ENCODE measurements around the gene APPBP2. TPM values are rescaled to one million over a fixed set of nuclear protein-coding genes. Genes with fewer than 3 reads are reported as not detected.
"Not testable (repeated sequence)": the region's sequence is repeated elsewhere in the genome, so short reads cannot be mapped to it uniquely, and the experiment has no call there.

Gene APPBP2
- total RNA-seq, 2 experiments from 2014 or later = 16.5 to 22.3 TPM

GRCh38 chr17:60527701-60528100 is 1.7 kb upstream of the APPBP2 start:
- Mint-ChIP-seq H3K4me1 (ENCODE audit: low read depth) (peaks cover 20% of the 10 kb centered on the region), H3K36me3 (ENCODE audit: low read depth) (peaks cover 3% of the 10 kb centered on the region), H3K27me3 (ENCODE audit: low read depth) (no peaks in the 10 kb centered on the region), H3K27ac (no peak overlapping the region), H3K4me3 (no peak overlapping the region), H3K9me3 (no peaks in the 10 kb centered on the region)
- no peak for DNase-seq
- CTCF ChIA-PET = interaction anchor here (0.5 to 0.6 kb wide), 2 partner anchors 15 to 296 kb away, joined by 3 read pairs; no protein-coding TSS in a partner anchor
- intact Hi-C loops (cut with micrococcal nuclease) = loop anchor here (2.0 to 5.0 kb wide), 3 partner anchors 170 to 1373 kb away; partner anchors contain the start of genes HEATR6, PRR11 and SKA2

GRCh38 chr17:60526726-60527125 is 684 bp upstream of the APPBP2 start:
- H3K9me3 Mint-ChIP-seq = no peaks in the 10 kb centered on the region
- H3K36me3 Mint-ChIP-seq (ENCODE audit: low read depth) = peaks cover 3% of the 10 kb centered on the region
- no peaks in the 10 kb centered on the region for H3K27me3 Mint-ChIP-seq (ENCODE audit: low read depth)
- peak overlapping the region; percentile 93 for H3K27ac Mint-ChIP-seq
- no peak for DNase-seq
- peak overlapping the region; percentile 96 for H3K4me3 Mint-ChIP-seq
- intact Hi-C loops (cut with micrococcal nuclease) = loop anchor here (1.0 to 5.0 kb wide), 4 partner anchors 151 to 1372 kb away; partner anchors contain the start of genes BCAS3, HEATR6, PRR11 and SKA2
- H3K4me1 Mint-ChIP-seq (ENCODE audit: low read depth) = peaks cover 26% of the 10 kb centered on the region
- CTCF ChIA-PET = no interaction called here

- peak overlapping the region; percentile 96 for H3K4me3 Mint-ChIP-seq
- no peak for DNase-seq
Observed at GRCh38 chr17:60525328-60525684, 736 bp downstream of the APPBP2 start.

GRCh38 chr17:60524463-60525327 is 1.3 kb downstream of the APPBP2 start:
- peak overlapping the region; percentile 93 for H3K27ac Mint-ChIP-seq
- no peak for DNase-seq
- no peaks in the 10 kb centered on the region for H3K27me3 Mint-ChIP-seq (ENCODE audit: low read depth)
- intact Hi-C loops (cut with micrococcal nuclease) = loop anchor here (1.0 to 5.0 kb wide), 5 partner anchors 16 to 167 kb away; partner anchors contain the start of genes PPM1D and USP32
- peak overlapping the region; percentile 96 for H3K4me3 Mint-ChIP-seq
- peaks cover 3% of the 10 kb centered on the region for H3K36me3 Mint-ChIP-seq (ENCODE audit: low read depth)
- H3K4me1 Mint-ChIP-seq (ENCODE audit: low read depth) = peaks cover 31% of the 10 kb centered on the region
- H3K9me3 Mint-ChIP-seq = no peaks in the 10 kb centered on the region
- CTCF ChIA-PET = no interaction called here

More at GRCh38 chr17:60525328-60525684, 736 bp downstream of the APPBP2 start:
- H3K27ac Mint-ChIP-seq = peak overlapping the region; percentile 93
- no peaks in the 10 kb centered on the region for H3K27me3 Mint-ChIP-seq (ENCODE audit: low read depth)
- intact Hi-C loops (cut with micrococcal nuclease) = loop anchor here (1.0 to 5.0 kb wide), 5 partner anchors 17 to 168 kb away; partner anchors contain the start of genes PPM1D and USP32
- peaks cover 31% of the 10 kb centered on the region for H3K4me1 Mint-ChIP-seq (ENCODE audit: low read depth)
- H3K36me3 Mint-ChIP-seq (ENCODE audit: low read depth) = peaks cover 3% of the 10 kb centered on the region
- CTCF ChIA-PET = no interaction called here
- H3K9me3 Mint-ChIP-seq = no peaks in the 10 kb centered on the region

GRCh38 chr17:60523822-60524221 is 2.2 kb downstream of the APPBP2 start:
- peaks cover 3% of the 10 kb centered on the region for H3K36me3 Mint-ChIP-seq (ENCODE audit: low read depth)
- no peaks in the 10 kb centered on the region for H3K27me3 Mint-ChIP-seq (ENCODE audit: low read depth)
- H3K4me1 Mint-ChIP-seq (ENCODE audit: low read depth) = peaks cover 33% of the 10 kb centered on the region
- no peaks in the 10 kb centered on the region for H3K9me3 Mint-ChIP-seq
- H3K4me3 Mint-ChIP-seq = peak overlapping the region; percentile 45
- intact Hi-C loops (cut with micrococcal nuclease) = loop anchor here (2.0 kb wide), 2 partner anchors 45 to 131 kb away; partner anchors contain the start of gene USP32
- DNase-seq = no peak
- CTCF ChIA-PET = interaction anchor here (0.6 kb wide), 3 partner anchors 105 to 394 kb away, joined by 3 read pairs; no protein-coding TSS in a partner anchor
- no peak overlapping the region for H3K27ac Mint-ChIP-seq

- H3K27me3 Mint-ChIP-seq (ENCODE audit: low read depth) = no peaks in the 10 kb centered on the region
- CTCF ChIA-PET = interaction anchor here (0.6 kb wide), 3 partner anchors 106 to 394 kb away, joined by 3 read pairs; no protein-coding TSS in a partner anchor
- no peak overlapping the region for H3K27ac Mint-ChIP-seq
- intact Hi-C loops (cut with micrococcal nuclease) = no loop called here
- no peaks in the 10 kb centered on the region for H3K9me3 Mint-ChIP-seq
- no peak for DNase-seq
- H3K4me1 Mint-ChIP-seq (ENCODE audit: low read depth) = peaks cover 40% of the 10 kb centered on the region
- H3K4me3 Mint-ChIP-seq = no peak overlapping the region
- H3K36me3 Mint-ChIP-seq (ENCODE audit: low read depth) = peaks cover 3% of the 10 kb centered on the region
Observed at GRCh38 chr17:60522889-60523626, 3.0 kb downstream of the APPBP2 start.

GRCh38 chr17:60519795-60520194 is 6.2 kb downstream of the APPBP2 start:
- peaks cover 2% of the 10 kb centered on the region for H3K36me3 Mint-ChIP-seq (ENCODE audit: low read depth)
- no peak overlapping the region for H3K4me3 Mint-ChIP-seq
- CTCF ChIA-PET = no interaction called here
- no peak overlapping the region for H3K27ac Mint-ChIP-seq
- peaks cover 44% of the 10 kb centered on the region for H3K4me1 Mint-ChIP-seq (ENCODE audit: low read depth)
- DNase-seq = peak; percentile 11
- intact Hi-C loops (cut with micrococcal nuclease) = no loop called here
- H3K27me3 Mint-ChIP-seq (ENCODE audit: low read depth) = no peaks in the 10 kb centered on the region
- H3K9me3 Mint-ChIP-seq = no peaks in the 10 kb centered on the region

GRCh38 chr17:60515683-60516082 is 10.4 kb downstream of the APPBP2 start:
- H3K4me3 Mint-ChIP-seq; DNase-seq; H3K9me3 Mint-ChIP-seq; H3K27me3 Mint-ChIP-seq (ENCODE audit: low read depth); intact Hi-C loops (cut with micrococcal nuclease); H3K27ac Mint-ChIP-seq; H3K36me3 Mint-ChIP-seq (ENCODE audit: low read depth); CTCF ChIA-PET: not testable (repeated sequence)
- peaks cover 28% of the 10 kb centered on the region for H3K4me1 Mint-ChIP-seq (ENCODE audit: low read depth)

GRCh38 chr17:60515199-60515598 is 10.8 kb downstream of the APPBP2 start:
- H3K36me3 Mint-ChIP-seq (ENCODE audit: low read depth); H3K9me3 Mint-ChIP-seq; H3K27ac Mint-ChIP-seq; H3K27me3 Mint-ChIP-seq (ENCODE audit: low read depth); H3K4me3 Mint-ChIP-seq; DNase-seq; CTCF ChIA-PET; intact Hi-C loops (cut with micrococcal nuclease): not testable (repeated sequence)
- peaks cover 27% of the 10 kb centered on the region for H3K4me1 Mint-ChIP-seq (ENCODE audit: low read depth)

GRCh38 chr17:60514500-60514899 is 11.5 kb downstream of the APPBP2 start:
- Mint-ChIP-seq H3K36me3 (ENCODE audit: low read depth) (peaks cover 9% of the 10 kb centered on the region), H3K4me3 (no peak overlapping the region), H3K27me3 (ENCODE audit: low read depth) (no peaks in the 10 kb centered on the region), H3K4me1 (ENCODE audit: low read depth) (peaks cover 29% of the 10 kb centered on the region), H3K9me3 (no peaks in the 10 kb centered on the region), H3K27ac (no peak overlapping the region)
- intact Hi-C loops (cut with micrococcal nuclease) = no loop called here
- no peak for DNase-seq
- CTCF ChIA-PET = no interaction called here

GRCh38 chr17:60514053-60514452 is 12.0 kb downstream of the APPBP2 start:
- CTCF ChIA-PET = no interaction called here
- intact Hi-C loops (cut with micrococcal nuclease) = no loop called here
- no peak overlapping the region for H3K27ac Mint-ChIP-seq

GRCh38 chr17:60513014-60513413 is 13.0 kb downstream of the APPBP2 start:
- Mint-ChIP-seq H3K9me3 (no peaks in the 10 kb centered on the region), H3K27ac (no peak overlapping the region), H3K4me1 (ENCODE audit: low read depth) (peaks cover 27% of the 10 kb centered on the region), H3K36me3 (ENCODE audit: low read depth) (peaks cover 9% of the 10 kb centered on the region), H3K4me3 (no peak overlapping the region), H3K27me3 (ENCODE audit: low read depth) (no peaks in the 10 kb centered on the region)
- CTCF ChIA-PET = no interaction called here
- intact Hi-C loops (cut with micrococcal nuclease) = no loop called here
- DNase-seq = no peak

More at GRCh38 chr17:60514053-60514452, 12.0 kb downstream of the APPBP2 start:
- Mint-ChIP-seq H3K4me1 (ENCODE audit: low read depth) (peaks cover 31% of the 10 kb centered on the region), H3K9me3 (no peaks in the 10 kb centered on the region), H3K27me3 (ENCODE audit: low read depth) (no peaks in the 10 kb centered on the region), H3K36me3 (ENCODE audit: low read depth) (peaks cover 9% of the 10 kb centered on the region), H3K4me3 (no peak overlapping the region)
- no peak for DNase-seq

Data from activated naive CD4-positive, alpha-beta T cell treated with anti-CD3 and anti-CD28 coated beads for 36 hours (primary cell).